K562 (cell line): ENCODE results near the gene TTC8. TPM values are rescaled to one million over a fixed set of nuclear protein-coding genes. Genes with fewer than 3 reads are reported as not detected.

ENCODE experiments used
- ATAC-seq: fragments of 200-7000 bp; cut with Tn5 transposase; 3 replicates; pipeline ENCODE4 v1.9.1; 2020; ENCODE audit warnings: moderate library complexity
- BruUV-seq: library from RNA; stranded (reverse); fragments of 400-500 nt; replicated peaks from 2 replicates; lab custom pipeline; 2021; lab: Mats Ljungman, UMichigan
- CTCF ChIA-PET: fragments of 300-600 bp; formaldehyde crosslinking; extraction: SDS; loops from one replicate; lab custom pipeline; 2021; ENCODE audit warnings: low intra/inter-chr PET ratio; lab: Yijun Ruan, JAX
- POLR2A ChIA-PET: fragments of 300-600, 350-650 bp; sonication (Branson Sonifier 250); formaldehyde crosslinking; extraction: SDS; loops from one replicate; lab custom pipeline; 2021; ENCODE audit warnings: antibody characterized with exemption, inconsistent platforms; lab: Yijun Ruan, JAX
- DNase-seq, 4 experiments: peaks; one replicate each; pipeline versions ENCODE4 v3.0.0 to v3.0.0-alpha.2; 2011 to 2018; ENCODE audit warnings: low spot score in 3 of 4, mixed read lengths in 3 of 4; ENCODE audit errors: extremely low read depth in 1 of 4
- FAIRE-seq: peaks from 2 replicates; lab custom pipeline; 2011; peaks lifted over from hg19 to GRCh38; lab: Jason Lieb, UNC
- H2AFZ ChIP-seq: 2 replicates; pipeline ENCODE4 v1.6.0; 2011; ENCODE audit warnings: low read depth, low read length, control low read depth, inconsistent platforms
- H3K27ac ChIP-seq: fragments of 200-600 bp; 3 replicates; pipeline ENCODE4 v1.8.0; 2011; ENCODE audit warnings: low read depth, mild to moderate bottlenecking, control low read depth, inconsistent platforms, low read length, moderate library complexity, mixed read lengths; ENCODE audit errors: extremely low read depth
- H3K27me3 ChIP-seq, 2 experiments: fragments of 300-600 bp in 1 of 2; 2 replicates in 1 of 2; 3 replicates in 1 of 2; pipeline versions ENCODE4 v1.6.0 to v1.8.0; 2011; ENCODE audit warnings: inconsistent platforms in 2 of 2, low read length in 2 of 2, mild to moderate bottlenecking in 1 of 2, mixed read lengths in 1 of 2, moderate library complexity in 1 of 2; ENCODE audit not compliant: control insufficient read depth in 2 of 2, insufficient read depth in 2 of 2
- H3K36me3 ChIP-seq: fragments of 300-600 bp; 3 replicates; pipeline ENCODE4 v1.8.0; 2011; ENCODE audit warnings: mild to moderate bottlenecking, low read length, inconsistent platforms; ENCODE audit not compliant: control insufficient read depth, insufficient read depth
- H3K4me1 ChIP-seq, 2 experiments: fragments of 200-600 bp in 1 of 2; replicated peaks in 1 of 2; 2 replicates in 1 of 2; 3 replicates in 1 of 2; pipeline versions ENCODE4 v1.5.1 to v1.8.0; 2011; ENCODE audit warnings: inconsistent platforms in 2 of 2, low read length in 2 of 2, mild to moderate bottlenecking in 1 of 2, mixed read lengths in 1 of 2, moderate library complexity in 1 of 2; ENCODE audit not compliant: control insufficient read depth in 2 of 2, insufficient read depth in 2 of 2
- H3K4me2 ChIP-seq: 2 replicates; pipeline ENCODE4 v1.6.1; 2011; ENCODE audit warnings: low read length, control low read depth, inconsistent platforms, mixed read lengths; ENCODE audit not compliant: insufficient read depth
- H3K4me3 ChIP-seq: fragments of 200-600 bp; sonication (generic), shearing (Covaris generic); 2 replicates; pipeline ENCODE4 v1.5.1; 2016; ENCODE audit warnings: control low read depth, inconsistent platforms
- H3K79me2 ChIP-seq: fragments of 200-600 bp; 3 replicates; pipeline ENCODE4 v1.8.0; 2011; ENCODE audit warnings: low read length, inconsistent platforms; ENCODE audit not compliant: control insufficient read depth, insufficient read depth
- H3K9ac ChIP-seq, 2 experiments: 2 replicates each; pipeline versions ENCODE4 v1.6.0 to v1.6.1; 2011; ENCODE audit warnings: low read depth in 2 of 2, low read length in 2 of 2, control low read depth in 1 of 2, inconsistent platforms in 1 of 2, mild to moderate bottlenecking in 1 of 2, mixed read lengths in 1 of 2; ENCODE audit not compliant: insufficient read depth in 1 of 2
- H3K9me1 ChIP-seq: one replicate; pipeline ENCODE4 v1.6.0; 2011; ENCODE audit warnings: inconsistent platforms, mild to moderate bottlenecking, low read length, moderate library complexity; ENCODE audit not compliant: control insufficient read depth, insufficient read depth
- H3K9me3 ChIP-seq: replicated peaks from 2 replicates; pipeline ENCODE4 v1.5.1; 2011; ENCODE audit warnings: low read depth, low read length, inconsistent platforms; ENCODE audit not compliant: control insufficient read depth, insufficient read depth
- H4K20me1 ChIP-seq: replicated peaks from 2 replicates; pipeline ENCODE4 v1.6.1; 2011; ENCODE audit warnings: low read length, inconsistent platforms, mixed read lengths; ENCODE audit not compliant: control insufficient read depth, insufficient read depth
- HOXB6 ChIP-seq: fragments of 250-450 bp; sonication (Bioruptor Pico); IDR thresholded peaks from 2 replicates; pipeline ENCODE4 v1.5.1; 2022; ENCODE audit warnings: mild to moderate bottlenecking, borderline replicate concordance
- RBM25 ChIP-seq: fragments of 200-400 bp; formaldehyde crosslinking; IDR thresholded peaks from 2 replicates; pipeline ENCODE4 v1.6.1; 2018; ENCODE audit warnings: low read length, low read depth, moderate library complexity; ENCODE audit not compliant: severe bottlenecking
- RFX1 ChIP-seq: fragments of 450-650 bp; IDR thresholded peaks from 2 replicates; pipeline ENCODE4 v1.6.1; 2016; ENCODE audit warnings: mild to moderate bottlenecking, moderate library complexity
- SRSF1 ChIP-seq: fragments of 200-400 bp; formaldehyde crosslinking; IDR thresholded peaks from 2 replicates; pipeline ENCODE4 v1.6.1; 2017; ENCODE audit warnings: mild to moderate bottlenecking, low read depth, low read length, moderate library complexity
- WGBS: fragments of 100-300 bp; shearing (Covaris generic); methylation state at CpG from one replicate; pipeline ENCODE4 v1.1.6; 2016; ENCODE audit warnings: low coverage, mixed read lengths; ENCODE audit not compliant: insufficient coverage; ENCODE audit errors: missing lambda C conversion rate; 5-methylcytosine and 5-hydroxymethylcytosine counted together
- in situ Hi-C: fragments of 300-500 bp; cut with MboI; formaldehyde crosslinking; loops from 4 replicates; pipeline ENCODE4 v1.15.0; 2018; ENCODE audit warnings: inconsistent platforms, mixed read lengths
- intact Hi-C: fragments of 100-400 bp; cut with micrococcal nuclease; formaldehyde crosslinking; loops from 2 replicates; pipeline ENCODE4 v1.14.2; 2022
- polyA plus RNA-seq, 8 experiments: library from polyadenylated mRNA; depleted of rRNA in 4 of 8; stranded (reverse) in 5 of 8; unstranded in 3 of 8; fragments of >200 nt; fragmentation: Nextera tagmentation in 2 of 8; fragmentation: Illumina TruSeq in 1 of 8; extraction: Ambion mirVana in 2 of 8; extraction: Trizol in 1 of 8; gene quantifications; 2 replicates each; pipeline versions ENCODE4 v1.2.1 to v1.2.3, GENCODE V29; 2011 to 2014; ENCODE audit warnings: inconsistent platforms in 1 of 8, missing spikeins in 1 of 8
- total RNA-seq, 7 experiments: library from RNA; depleted of rRNA in 6 of 7; stranded (reverse); fragments of >200 nt in 6 of 7; fragmentation: Illumina TruSeq in 2 of 7; extraction: Trizol in 2 of 7; gene quantifications; 2 replicates each; pipeline versions ENCODE4 v1.2.1 to v1.2.3, GENCODE V29; 2011 to 2021; ENCODE audit warnings: low replicate concordance in 1 of 7
- TF ChIP-seq, protein P1 (sequence below): fragments of 250-450 bp; sonication (Bioruptor Pico); IDR thresholded peaks from 2 replicates; pipeline ENCODE4 v1.8.0; 2021; ENCODE audit warnings: mild to moderate bottlenecking, moderate library complexity
- TF ChIP-seq, protein P2 (sequence below), 2 experiments: fragments of 450-650 bp in 1 of 2; sonication (generic) in 1 of 2; formaldehyde crosslinking in 1 of 2; IDR thresholded peaks in 1 of 2; conservative IDR thresholded peaks in 1 of 2; 2 replicates each; pipeline versions ENCODE4 v1.6.1 to v1.8.1; 2016 to 2023; ENCODE audit warnings: mild to moderate bottlenecking in 2 of 2, moderate library complexity in 2 of 2, inconsistent platforms in 1 of 2, missing genetic modification reagents in 1 of 2
- TF ChIP-seq, protein P3 (sequence below): sonication (generic); formaldehyde crosslinking; IDR thresholded peaks from 2 replicates; pipeline ENCODE4 v1.9.0; 2022; ENCODE audit warnings: mild to moderate bottlenecking, missing genetic modification reagents

Gene TTC8
- total and polyA plus RNA-seq, 9 of the 15 experiments (the other 6 are each of a cell fraction or from before 2014, with no cell fraction given): 7.3 to 22.7 (median 9.6) TPM

DNA sequence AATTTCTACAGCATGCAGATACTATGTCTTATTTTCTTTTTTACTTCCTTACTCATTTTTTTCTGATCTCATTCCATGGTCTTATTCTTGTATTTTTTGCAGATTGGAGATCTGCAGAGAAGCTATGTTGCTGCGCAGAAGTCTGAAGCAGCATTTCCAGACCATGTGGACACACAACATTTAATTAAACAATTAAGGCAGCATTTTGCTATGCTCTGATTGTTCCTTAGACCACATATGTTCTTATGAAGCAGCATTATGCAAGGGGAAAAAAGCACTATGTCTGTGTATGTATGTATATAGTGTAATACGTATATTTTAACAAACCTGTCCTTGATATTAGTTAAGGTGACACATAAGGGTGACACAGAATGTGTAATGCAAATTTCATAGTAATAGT, 52.7 kb downstream of the TTC8 start:
- Histone ChIP-seq H4K20me1 (no peaks in the 10 kb centered on the region), H3K4me2 (no peak overlapping the region), H3K9ac (no peak overlapping the region), H3K27ac (no peak overlapping the region), H3K27me3 (no peaks in the 10 kb centered on the region), H3K4me1 (no peaks in the 10 kb centered on the region), H3K36me3 (no peaks in the 10 kb centered on the region), H3K9me1 (no peaks in the 10 kb centered on the region), H3K4me3 (no peak overlapping the region), H2AFZ (no peak overlapping the region), H3K79me2 (no peaks in the 10 kb centered on the region), H3K9me3 (no peaks in the 10 kb centered on the region)
- ChIA-PET POLR2A (interaction anchor here (0.7 kb wide), 1 partner anchor 9 kb away, joined by 3 read pairs; no protein-coding TSS in a partner anchor), CTCF (no interaction called here)
- BruUV-seq: no TSS peak
- TF ChIP-seq SRSF1 (no peak), RBM25 (no peak), RFX1 (no peak), HOXB6 (CRISPR knock-in tag) (no peak)
- TF ChIP-seq, protein P1, sequence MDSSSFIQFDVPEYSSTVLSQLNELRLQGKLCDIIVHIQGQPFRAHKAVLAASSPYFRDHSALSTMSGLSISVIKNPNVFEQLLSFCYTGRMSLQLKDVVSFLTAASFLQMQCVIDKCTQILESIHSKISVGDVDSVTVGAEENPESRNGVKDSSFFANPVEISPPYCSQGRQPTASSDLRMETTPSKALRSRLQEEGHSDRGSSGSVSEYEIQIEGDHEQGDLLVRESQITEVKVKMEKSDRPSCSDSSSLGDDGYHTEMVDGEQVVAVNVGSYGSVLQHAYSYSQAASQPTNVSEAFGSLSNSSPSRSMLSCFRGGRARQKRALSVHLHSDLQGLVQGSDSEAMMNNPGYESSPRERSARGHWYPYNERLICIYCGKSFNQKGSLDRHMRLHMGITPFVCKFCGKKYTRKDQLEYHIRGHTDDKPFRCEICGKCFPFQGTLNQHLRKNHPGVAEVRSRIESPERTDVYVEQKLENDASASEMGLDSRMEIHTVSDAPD (CRISPR knock-in tag): no peak
- TF ChIP-seq, protein P2, sequence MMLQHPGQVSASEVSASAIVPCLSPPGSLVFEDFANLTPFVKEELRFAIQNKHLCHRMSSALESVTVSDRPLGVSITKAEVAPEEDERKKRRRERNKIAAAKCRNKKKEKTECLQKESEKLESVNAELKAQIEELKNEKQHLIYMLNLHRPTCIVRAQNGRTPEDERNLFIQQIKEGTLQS (IDR thresholded peaks at IDR 0.05): no peak
- TF ChIP-seq, protein P2 (CRISPR knock-in tag; conservative IDR thresholded peaks at IDR 0.05): no peak
- TF ChIP-seq, protein P3, sequence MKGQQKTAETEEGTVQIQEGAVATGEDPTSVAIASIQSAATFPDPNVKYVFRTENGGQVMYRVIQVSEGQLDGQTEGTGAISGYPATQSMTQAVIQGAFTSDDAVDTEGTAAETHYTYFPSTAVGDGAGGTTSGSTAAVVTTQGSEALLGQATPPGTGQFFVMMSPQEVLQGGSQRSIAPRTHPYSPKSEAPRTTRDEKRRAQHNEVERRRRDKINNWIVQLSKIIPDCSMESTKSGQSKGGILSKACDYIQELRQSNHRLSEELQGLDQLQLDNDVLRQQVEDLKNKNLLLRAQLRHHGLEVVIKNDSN: no peak
- in situ Hi-C loops: loop anchor here (10.0 kb wide), 1 partner anchor 202 kb away; no protein-coding TSS in a partner anchor
- ATAC-seq: no peak
- 95% methylated on average over 2 of the region's 2 CpGs for WGBS
- intact Hi-C loops: no loop called here
- FAIRE-seq: no peak
- no peak for DNase-seq
